ENCODE measurements around the gene ITGB8.

The ITGB8 gene

GRCh38 chr7:20307901-20308300, 22.8 kb upstream of the ITGB8 start:
- no peak for DNase-seq (ENCODE audit: low read depth, low spot score)

- DNase-seq (ENCODE audit: low read depth, low spot score) = no peak
These were observed 20.4 kb upstream of the ITGB8 start for GRCh38 chr7:20310301-20310700.

GRCh38 chr7:20310963-20311742, 19.5 kb upstream of the ITGB8 start:
- no peak for DNase-seq (ENCODE audit: low read depth, low spot score)

GRCh38 chr7:20311743-20312042, 19.0 kb upstream of the ITGB8 start:
- no peak for DNase-seq (ENCODE audit: low read depth, low spot score)

GRCh38 chr7:20312562-20312961, 18.1 kb upstream of the ITGB8 start:
- DNase-seq (ENCODE audit: low read depth, low spot score) = no peak

- DNase-seq (ENCODE audit: low read depth, low spot score) = no peak
These were observed 17.1 kb upstream of the ITGB8 start for GRCh38 chr7:20313626-20314025.

DNA sequence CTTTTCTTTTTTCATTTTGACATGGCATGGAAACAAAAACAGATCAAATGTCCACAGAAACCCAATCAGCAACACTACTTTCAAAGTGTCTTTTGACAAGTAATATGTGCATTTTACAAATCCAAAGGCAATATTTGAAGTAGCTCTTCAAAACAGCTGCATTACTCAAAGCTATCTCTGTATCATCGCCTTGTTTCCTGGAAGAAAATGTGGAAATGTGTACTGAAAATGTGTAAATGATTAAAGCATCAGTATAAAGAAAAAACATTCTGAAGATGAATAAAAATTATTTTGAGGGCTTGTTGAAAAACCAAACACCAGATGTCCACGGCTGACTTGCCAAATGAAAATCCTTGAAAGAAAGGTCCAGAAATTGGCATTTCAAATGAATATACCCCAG, 16.5 kb upstream of the ITGB8 start:
- DNase-seq (ENCODE audit: low read depth, low spot score) = no peak

DNA sequence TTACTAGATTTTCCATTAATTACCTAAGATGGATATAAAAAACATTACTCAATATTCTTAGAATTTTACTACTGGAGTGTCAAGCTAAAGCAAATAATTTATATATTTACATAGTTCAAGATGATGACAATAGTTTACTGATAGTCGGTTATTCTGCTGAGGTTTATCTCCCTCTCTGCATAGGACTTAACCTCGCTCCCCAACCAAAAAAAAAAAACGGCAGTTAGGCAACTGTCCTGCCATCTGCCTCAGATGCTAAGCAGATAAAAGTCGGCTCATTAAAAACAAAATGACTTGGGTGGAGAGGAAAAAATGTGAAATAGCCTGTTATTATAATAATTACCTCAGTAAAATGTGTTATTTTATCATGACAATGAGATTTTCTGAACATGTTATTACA, 14.0 kb upstream of the ITGB8 start:
- no peak for DNase-seq (ENCODE audit: low read depth, low spot score)

DNA sequence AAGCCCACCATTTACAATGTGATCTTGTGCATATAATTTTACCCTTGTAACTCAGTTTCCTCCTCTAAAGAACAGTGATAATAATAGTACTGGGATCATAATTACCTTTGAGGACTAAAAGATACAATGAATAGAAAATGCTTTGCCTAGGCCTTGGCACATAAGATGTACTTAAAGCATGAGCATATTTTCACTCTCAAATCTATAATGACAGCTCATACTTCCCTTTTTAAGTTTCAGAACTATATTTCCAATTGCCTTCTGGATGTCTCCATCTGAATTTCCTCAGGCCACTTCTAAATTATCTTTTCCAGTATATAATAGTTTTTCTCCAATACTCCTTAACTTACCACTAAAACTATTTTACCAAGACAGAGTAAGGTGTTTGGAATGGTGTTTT, 13.3 kb upstream of the ITGB8 start:
- no peak for DNase-seq (ENCODE audit: low read depth, low spot score)

DNA sequence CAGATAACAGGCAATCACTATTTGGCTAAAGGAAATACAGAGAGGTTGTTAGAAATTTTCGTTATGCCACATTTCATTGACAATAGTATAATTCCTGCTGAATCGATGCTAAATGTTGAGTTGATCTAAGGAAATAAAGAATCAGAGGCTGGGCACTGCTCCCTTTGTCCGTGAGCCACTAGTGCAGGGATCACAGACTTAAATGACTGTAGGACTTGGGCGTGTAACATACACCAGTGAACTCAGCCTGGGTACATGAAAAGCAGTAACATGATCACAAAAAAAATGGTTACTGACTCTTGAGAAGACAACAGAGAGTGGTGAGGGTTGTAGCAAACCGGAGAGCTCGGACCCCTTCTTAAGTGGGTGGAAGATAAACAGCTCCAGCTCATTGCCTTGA, 11.8 kb upstream of the ITGB8 start:
- no peak for DNase-seq (ENCODE audit: low read depth, low spot score)

- DNase-seq (ENCODE audit: low read depth, low spot score) = no peak
These were observed 10.4 kb upstream of the ITGB8 start for GRCh38 chr7:20320322-20320721.

DNA sequence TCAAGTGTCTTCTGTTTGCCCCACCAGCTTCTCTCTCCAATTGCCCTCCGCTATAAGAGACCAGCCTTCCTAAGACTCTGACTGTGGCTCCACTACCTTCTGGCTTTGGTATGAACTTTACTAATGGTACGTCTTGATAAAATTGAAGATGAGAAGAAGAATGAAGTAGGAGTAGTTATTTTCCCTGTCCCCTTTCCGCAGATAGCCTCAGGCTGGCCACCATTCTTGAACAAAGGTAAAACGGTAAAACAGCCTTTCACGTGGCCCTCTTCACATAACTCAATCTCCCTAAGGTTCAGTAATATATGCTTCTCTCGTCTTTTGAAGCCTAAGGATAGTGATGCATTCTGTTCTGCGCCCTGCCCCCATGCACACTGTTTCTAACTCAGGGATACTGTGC, 9.9 kb upstream of the ITGB8 start:
- no peak for DNase-seq (ENCODE audit: low read depth, low spot score)

DNA sequence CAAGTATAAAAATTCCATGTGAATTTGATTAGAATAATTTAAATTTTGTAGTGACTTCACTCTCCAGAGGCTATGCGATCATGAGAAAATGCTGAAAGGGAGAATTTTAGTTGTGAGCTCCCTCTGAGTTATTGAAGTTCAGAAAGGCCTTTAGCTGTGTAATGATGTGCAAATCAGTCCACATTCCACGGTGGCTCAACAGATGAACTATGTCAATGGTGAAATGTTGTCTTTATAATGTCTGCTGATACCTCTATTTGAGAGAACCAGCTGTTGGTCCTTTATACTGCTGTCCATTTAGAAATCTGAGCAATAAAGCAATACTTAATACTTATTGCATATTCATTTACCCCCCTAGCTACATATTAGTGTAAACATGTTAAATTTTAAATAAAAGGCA, 7.1 kb upstream of the ITGB8 start:
- no peak for DNase-seq (ENCODE audit: low read depth, low spot score)

DNA sequence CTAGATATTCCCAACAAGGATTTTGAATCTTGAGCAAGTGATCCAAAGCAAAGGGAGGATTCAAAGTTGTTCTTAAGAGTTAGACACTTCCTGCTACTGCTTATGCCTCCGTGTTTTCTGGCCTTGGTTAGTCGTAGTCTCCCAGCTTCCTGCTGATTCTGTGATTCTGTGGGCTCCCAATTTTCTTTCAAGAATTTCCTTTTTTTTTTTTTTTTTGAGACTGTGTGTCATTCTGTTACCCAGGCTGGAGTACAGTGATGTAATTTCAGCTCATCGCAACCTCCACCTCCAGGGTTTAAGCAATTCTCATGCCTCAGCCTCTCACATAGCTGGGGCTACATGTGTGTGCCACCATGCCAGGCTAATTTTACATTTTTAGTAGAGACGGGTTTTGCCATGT, 4.4 kb upstream of the ITGB8 start:
- DNase-seq (ENCODE audit: low read depth, low spot score) = no peak

DNA sequence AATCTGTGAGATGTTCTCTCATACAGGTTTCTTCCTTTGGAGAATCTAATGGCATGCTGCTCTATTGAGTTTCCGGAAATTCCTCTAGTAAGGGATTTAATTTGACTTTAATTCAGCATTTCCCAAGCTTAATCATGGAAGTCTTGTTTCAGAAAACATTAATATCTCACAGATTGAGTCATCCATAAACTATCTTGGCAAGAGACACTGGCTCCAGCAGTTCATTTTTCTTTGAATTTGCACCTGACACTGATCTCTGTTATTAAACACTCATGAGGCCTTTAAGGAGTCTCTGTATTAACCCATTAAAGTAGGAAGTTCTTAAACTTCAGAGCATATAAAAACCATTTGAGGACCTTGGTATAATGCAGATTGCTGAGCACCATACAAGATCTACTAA, 3.6 kb upstream of the ITGB8 start:
- no peak for DNase-seq (ENCODE audit: low read depth, low spot score)

DNA sequence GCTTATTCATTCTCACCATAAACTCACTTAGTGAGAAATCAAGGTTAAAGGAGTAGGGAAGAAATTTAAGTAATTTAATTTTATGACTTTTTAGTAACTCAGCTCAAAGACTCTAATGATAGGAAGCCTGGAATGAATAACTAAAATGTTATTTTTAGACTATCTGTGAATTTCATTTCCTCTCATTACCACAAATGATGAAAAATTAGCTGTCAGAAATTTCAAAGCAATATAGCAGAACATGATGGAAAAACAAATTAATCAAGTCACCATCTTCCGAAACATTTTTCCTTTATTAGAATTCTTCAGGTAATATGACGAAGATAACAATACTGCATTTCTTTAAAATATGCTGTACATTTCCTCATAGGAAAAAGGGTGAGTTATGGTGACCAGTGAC, 2.7 kb upstream of the ITGB8 start:
- no peak for DNase-seq (ENCODE audit: low read depth, low spot score)

DNA sequence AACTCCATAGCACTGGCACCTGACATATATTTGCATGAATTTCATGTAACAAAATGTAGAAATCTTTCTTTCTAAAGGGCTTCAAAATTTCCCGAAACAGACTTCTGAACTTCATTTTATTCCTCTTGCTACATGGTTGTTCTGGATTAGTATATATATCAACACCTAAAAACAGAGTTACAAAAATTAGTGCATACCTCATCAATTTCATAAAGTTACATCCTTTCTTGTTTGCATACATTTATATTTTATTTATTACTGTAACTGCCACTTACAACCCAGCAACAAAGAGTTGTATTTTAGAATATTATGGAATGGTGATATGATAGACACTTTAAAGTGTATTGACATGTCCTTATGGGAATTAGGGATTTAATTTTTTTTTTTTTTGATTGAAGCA, 2.0 kb upstream of the ITGB8 start:
- no peak for DNase-seq (ENCODE audit: low read depth, low spot score)

DNA sequence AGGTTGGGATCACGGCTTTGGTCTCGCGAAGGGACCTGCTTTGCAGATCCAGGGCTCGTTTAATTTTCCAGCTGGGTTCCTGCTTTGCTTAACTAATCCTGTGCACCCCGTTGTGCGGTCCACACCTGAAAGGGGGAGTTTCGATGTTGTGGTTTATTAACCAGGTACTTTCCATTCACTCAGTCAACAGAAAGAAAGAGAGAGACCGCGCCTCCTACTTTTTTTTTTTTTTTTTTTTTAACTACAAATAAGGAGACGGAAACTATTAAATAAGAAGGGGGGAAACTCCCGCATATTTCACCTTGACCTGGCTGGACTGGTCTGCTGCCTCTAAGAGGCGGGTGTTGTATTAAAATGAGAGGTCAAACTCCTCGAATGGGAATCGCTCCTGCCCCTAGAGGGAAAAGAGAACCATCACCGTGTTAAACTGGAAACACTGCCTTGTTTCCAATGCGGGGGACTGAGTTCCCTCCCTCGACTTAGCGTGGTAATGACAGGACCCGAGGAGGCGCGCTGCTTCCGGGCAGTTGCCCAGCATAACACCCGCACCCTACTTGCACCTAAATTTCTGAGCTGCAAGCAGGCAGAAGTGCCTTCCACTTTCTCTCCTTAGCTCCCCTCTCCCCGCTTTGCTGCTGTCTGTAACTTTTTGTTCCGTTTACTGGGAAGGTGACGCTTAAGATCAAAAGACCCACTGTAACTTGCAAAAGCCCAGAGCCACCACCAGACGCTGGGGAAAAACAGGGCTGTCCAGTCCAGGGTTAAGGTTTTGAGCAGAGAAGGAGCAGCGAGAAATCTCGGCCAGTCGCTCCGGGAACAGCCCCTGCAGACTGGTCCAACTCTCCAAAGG, 1.1 kb upstream of the ITGB8 start:
- DNase-seq (ENCODE audit: low read depth, low spot score) = no peak

DNA sequence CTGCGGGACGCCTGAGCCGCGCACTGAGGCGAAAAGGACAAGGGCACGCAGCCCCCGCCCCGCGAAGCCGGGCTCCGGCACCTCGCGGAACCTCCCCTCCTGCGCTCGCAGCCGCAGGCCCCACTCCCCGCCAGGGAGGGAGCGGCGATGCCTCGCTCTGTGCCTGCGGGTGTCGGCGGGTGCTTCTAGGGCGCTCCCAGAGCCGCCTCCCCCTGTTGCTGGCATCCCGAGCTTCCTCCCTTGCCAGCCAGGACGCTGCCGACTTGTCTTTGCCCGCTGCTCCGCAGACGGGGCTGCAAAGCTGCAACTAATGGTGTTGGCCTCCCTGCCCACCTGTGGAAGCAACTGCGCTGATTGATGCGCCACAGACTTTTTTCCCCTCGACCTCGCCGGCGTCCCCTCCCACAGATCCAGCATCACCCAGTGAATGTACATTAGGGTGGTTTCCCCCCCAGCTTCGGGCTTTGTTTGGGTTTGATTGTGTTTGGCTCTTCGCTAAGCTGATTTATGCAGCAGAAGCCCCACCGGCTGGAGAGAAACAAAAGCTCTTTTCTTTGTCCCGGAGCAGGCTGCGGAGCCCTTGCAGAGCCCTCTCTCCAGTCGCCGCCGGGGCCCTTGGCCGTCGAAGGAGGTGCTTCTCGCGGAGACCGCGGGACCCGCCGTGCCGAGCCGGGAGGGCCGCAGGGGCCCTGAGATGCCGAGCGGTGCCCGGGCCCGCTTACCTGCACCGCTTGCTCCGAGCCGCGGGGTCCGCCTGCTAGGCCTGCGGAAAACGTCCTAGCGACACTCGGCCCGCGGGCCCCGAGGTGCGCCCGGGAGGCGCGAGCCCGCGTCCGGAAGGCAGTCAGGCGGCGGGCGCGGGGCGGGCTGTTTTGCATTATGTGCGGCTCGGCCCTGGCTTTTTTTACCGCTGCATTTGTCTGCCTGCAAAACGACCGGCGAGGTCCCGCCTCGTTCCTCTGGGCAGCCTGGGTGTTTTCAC, 519 bp downstream of the ITGB8 start:
- no peak for DNase-seq (ENCODE audit: low read depth, low spot score)

GRCh38 chr7:20331910-20332813, 1.5 kb downstream of the ITGB8 start:
- DNase-seq (ENCODE audit: low read depth, low spot score) = no peak

DNA sequence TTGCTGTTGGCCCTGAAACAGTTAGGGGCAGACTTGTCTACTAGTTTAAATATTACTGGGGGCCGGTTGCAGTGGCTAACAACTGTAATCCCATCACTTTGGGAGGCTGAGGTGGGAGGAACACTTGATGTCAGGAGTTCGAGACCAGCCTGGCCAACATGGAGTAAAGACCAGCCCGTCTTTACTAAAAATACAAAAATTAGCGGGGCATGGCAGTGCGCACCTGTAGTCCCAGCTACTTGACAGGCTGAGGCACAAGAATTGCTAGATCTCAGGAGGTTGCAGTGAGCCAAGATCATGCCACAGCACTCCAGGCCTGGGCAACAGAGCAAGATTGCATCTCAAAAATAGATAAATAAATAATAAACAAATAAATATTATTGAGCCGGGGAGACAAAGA, 7.6 kb downstream of the ITGB8 start:
- DNase-seq (ENCODE audit: low read depth, low spot score) = no peak
